GM10248 (cell line): ENCODE measurements around the gene BABAM2.

Experiments
- CTCF ChIA-PET: fragments of 300-600 bp; sonication (Branson Sonifier 250); formaldehyde crosslinking; extraction: SDS; loops from one replicate; lab custom pipeline; 2021; ENCODE audit warnings: antibody characterized with exemption; lab: Yijun Ruan, JAX
- POLR2A ChIA-PET: fragments of 350-650 bp; sonication (Branson Sonifier 250); formaldehyde crosslinking; extraction: SDS; loops from one replicate; lab custom pipeline; 2020; ENCODE audit warnings: antibody characterized with exemption; lab: Yijun Ruan, JAX
- DNase-seq: peaks from one replicate; pipeline ENCODE4 v3.0.0; 2012; ENCODE audit errors: extremely low spot score
- CTCF ChIP-seq: IDR thresholded peaks from 2 replicates; pipeline ENCODE4 v1.5.1; 2012; ENCODE audit warnings: mild to moderate bottlenecking, low read depth; ENCODE audit errors: extremely low read depth, missing control alignments, control extremely low read depth

BABAM2 gene

GRCh38 chr2:28045676-28046351 is 155.3 kb downstream of the BABAM2 start:
- DNase-seq, result no peak
- TF ChIP-seq CTCF, result no peak
- CTCF ChIA-PET, result interaction anchor here (1.0 to 1.6 kb wide), 2 partner anchors 10 to 14 kb away, joined by 3 to 4 read pairs; no protein-coding TSS in a partner anchor
- POLR2A ChIA-PET, result no interaction called here

- no peak for TF ChIP-seq CTCF
- ChIA-PET POLR2A (no interaction called here), CTCF (interaction anchor here (1.6 kb wide), 1 partner anchor 8 kb away, joined by 4 read pairs; no protein-coding TSS in a partner anchor)
- no peak for DNase-seq
Measured at GRCh38 chr2:28046921-28047320, 156.4 kb downstream of the BABAM2 start.

- no peak for TF ChIP-seq CTCF
- DNase-seq, result no peak
- POLR2A ChIA-PET, result no interaction called here
- CTCF ChIA-PET, result no interaction called here
Measured at GRCh38 chr2:28047681-28048080, 157.2 kb downstream of the BABAM2 start.

- DNase-seq, result no peak
- CTCF ChIA-PET, result no interaction called here
- TF ChIP-seq CTCF, result no peak
- POLR2A ChIA-PET, result no interaction called here
Measured at GRCh38 chr2:28048341-28048740, 157.8 kb downstream of the BABAM2 start.

GRCh38 chr2:28049416-28049815 is 158.9 kb downstream of the BABAM2 start:
- TF ChIP-seq CTCF, result no peak
- ChIA-PET POLR2A (no interaction called here), CTCF (no interaction called here)
- no peak for DNase-seq

GRCh38 chr2:28049899-28050298 is 159.4 kb downstream of the BABAM2 start:
- no peak for DNase-seq
- POLR2A ChIA-PET, result no interaction called here
- no peak for TF ChIP-seq CTCF
- CTCF ChIA-PET, result no interaction called here
